Activated naive CD8-positive, alpha-beta T cell treated with anti-CD3 and anti-CD28 coated beads, Interleukin-2, amount 50 U/mL, for 16 hours (primary cell): ENCODE data around the gene LIAS.

ENCODE experiments used
- DNase-seq: peaks from one replicate; pipeline ENCODE4 v3.0.0-alpha.2; 2020; ENCODE audit warnings: low read depth, low spot score

LIAS gene

GRCh38 chr4:39528061-39528465, 69.2 kb downstream of the LIAS start:
- no peak for DNase-seq
